Fibroblast of lung (primary cell): ENCODE data around the gene RPL29.

ENCODE experiments used
- EZH2 ChIP-seq: IDR thresholded peaks from 2 replicates; pipeline ENCODE4 v1.5.1; 2012; ENCODE audit warnings: low read length, control low read depth, mild to moderate bottlenecking; ENCODE audit errors: missing control alignments
- TF ChIP-seq, protein P1 (sequence below), 2 donors: IDR thresholded peaks in 1 of 2; conservative IDR thresholded peaks in 1 of 2; 1 replicate in 1 of 2; 2 replicates in 1 of 2; pipeline ENCODE4 v1.5.1; 2011 to 2012; ENCODE audit warnings: low read length in 2 of 2, control low read depth in 1 of 2, inconsistent platforms in 1 of 2, low read depth in 1 of 2, mild to moderate bottlenecking in 1 of 2

DNA sequence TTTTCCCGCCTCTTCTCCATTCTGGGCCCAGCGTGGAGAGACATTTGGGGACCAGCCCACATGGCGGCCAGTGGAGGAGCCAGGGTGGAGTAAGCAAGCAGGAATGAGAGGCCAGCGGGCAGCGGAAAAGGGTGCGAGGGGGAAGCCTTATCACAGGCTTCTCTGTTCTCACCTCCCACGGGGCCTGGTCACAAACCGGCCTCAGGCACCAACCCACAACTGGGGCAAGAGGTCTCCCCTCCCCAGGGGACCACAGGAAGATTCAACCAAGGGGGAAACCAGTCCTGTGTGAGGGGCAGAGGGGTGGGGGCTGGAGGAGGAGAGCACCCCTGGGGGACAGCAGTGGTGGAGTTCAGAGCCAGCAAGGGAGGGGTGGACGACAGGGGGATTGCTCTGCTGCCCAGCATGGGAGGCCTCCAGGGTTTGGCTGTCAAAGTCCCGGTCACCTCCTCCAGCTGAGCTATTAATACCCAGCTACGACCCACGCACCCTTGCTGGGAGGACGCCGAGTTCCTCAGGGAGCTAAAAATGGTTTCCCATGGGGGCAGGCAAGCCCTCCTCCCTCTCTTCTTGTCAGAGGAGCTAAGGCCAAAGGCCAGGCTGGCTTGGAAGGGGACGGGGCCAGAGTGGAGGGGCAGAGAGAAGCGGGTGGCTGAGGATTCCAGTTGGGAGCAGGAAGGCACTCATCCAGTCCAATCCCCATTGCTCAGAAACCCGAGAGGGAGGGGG, 23.8 kb upstream of the RPL29 start:
- TF ChIP-seq, protein P1, sequence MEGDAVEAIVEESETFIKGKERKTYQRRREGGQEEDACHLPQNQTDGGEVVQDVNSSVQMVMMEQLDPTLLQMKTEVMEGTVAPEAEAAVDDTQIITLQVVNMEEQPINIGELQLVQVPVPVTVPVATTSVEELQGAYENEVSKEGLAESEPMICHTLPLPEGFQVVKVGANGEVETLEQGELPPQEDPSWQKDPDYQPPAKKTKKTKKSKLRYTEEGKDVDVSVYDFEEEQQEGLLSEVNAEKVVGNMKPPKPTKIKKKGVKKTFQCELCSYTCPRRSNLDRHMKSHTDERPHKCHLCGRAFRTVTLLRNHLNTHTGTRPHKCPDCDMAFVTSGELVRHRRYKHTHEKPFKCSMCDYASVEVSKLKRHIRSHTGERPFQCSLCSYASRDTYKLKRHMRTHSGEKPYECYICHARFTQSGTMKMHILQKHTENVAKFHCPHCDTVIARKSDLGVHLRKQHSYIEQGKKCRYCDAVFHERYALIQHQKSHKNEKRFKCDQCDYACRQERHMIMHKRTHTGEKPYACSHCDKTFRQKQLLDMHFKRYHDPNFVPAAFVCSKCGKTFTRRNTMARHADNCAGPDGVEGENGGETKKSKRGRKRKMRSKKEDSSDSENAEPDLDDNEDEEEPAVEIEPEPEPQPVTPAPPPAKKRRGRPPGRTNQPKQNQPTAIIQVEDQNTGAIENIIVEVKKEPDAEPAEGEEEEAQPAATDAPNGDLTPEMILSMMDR (conservative IDR thresholded peaks at IDR 0.05 in 1 of 2, IDR thresholded peaks at IDR 0.05 in 1 of 2; ENCODE audit: low read depth in 1 of 2, low read length in 2 of 2) = no peak
- TF ChIP-seq EZH2 = no peak
